Fibroblast of the aortic adventitia (primary cell): ENCODE results near the gene ZCCHC14. TPM values are rescaled to one million over a fixed set of nuclear protein-coding genes. Genes with fewer than 3 reads are reported as not detected.
A peak's percentile ranks its signal among the peaks of the same experiment; 100 is the strongest.

Experiments used
- DNase-seq: peaks from one replicate; pipeline ENCODE4 v3.0.0-alpha.2; 2010; ENCODE audit warnings: low read depth
- H3K4me3 ChIP-seq: 2 replicates; pipeline ENCODE4 v1.5.1; 2011; ENCODE audit warnings: low read depth, mild to moderate bottlenecking, control low read depth, low read length, moderate library complexity
- total RNA-seq: library from RNA; depleted of rRNA; stranded (reverse); fragments of >200 nt; gene quantifications from 2 replicates; pipeline ENCODE4 v1.2.3, GENCODE V29; 2012; ENCODE audit warnings: low replicate concordance
- TF ChIP-seq, protein P1 (sequence below): IDR thresholded peaks from 2 replicates; pipeline ENCODE4 v1.5.1; 2011; ENCODE audit warnings: mild to moderate bottlenecking, low read length, control low read depth, inconsistent platforms; ENCODE audit not compliant: insufficient read depth

Gene ZCCHC14
- total RNA-seq, 1 donor = 24.5 TPM

DNA sequence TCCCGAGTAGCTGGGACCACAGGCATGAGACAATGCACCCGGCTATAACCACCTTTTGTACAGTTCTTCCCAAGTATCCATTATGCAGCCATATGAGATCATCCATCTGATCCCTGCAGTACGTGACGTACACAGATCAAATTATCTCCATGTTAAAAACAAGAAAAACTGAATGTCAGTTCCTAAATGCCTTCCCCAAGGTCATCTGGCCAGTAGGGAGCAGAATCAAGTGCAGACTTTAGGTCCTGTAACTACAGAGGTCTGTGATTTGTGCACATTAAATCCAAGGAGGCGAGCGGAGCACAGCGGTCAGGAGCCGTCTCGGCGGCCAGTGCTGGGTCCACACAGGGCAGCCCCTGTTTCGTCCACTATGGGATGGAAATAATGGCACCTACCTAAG, 23.7 kb downstream of the ZCCHC14 start:
- no peak for DNase-seq
- H3K4me3 ChIP-seq = no peak overlapping the region
- TF ChIP-seq, protein P1, sequence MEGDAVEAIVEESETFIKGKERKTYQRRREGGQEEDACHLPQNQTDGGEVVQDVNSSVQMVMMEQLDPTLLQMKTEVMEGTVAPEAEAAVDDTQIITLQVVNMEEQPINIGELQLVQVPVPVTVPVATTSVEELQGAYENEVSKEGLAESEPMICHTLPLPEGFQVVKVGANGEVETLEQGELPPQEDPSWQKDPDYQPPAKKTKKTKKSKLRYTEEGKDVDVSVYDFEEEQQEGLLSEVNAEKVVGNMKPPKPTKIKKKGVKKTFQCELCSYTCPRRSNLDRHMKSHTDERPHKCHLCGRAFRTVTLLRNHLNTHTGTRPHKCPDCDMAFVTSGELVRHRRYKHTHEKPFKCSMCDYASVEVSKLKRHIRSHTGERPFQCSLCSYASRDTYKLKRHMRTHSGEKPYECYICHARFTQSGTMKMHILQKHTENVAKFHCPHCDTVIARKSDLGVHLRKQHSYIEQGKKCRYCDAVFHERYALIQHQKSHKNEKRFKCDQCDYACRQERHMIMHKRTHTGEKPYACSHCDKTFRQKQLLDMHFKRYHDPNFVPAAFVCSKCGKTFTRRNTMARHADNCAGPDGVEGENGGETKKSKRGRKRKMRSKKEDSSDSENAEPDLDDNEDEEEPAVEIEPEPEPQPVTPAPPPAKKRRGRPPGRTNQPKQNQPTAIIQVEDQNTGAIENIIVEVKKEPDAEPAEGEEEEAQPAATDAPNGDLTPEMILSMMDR = no peak

DNA sequence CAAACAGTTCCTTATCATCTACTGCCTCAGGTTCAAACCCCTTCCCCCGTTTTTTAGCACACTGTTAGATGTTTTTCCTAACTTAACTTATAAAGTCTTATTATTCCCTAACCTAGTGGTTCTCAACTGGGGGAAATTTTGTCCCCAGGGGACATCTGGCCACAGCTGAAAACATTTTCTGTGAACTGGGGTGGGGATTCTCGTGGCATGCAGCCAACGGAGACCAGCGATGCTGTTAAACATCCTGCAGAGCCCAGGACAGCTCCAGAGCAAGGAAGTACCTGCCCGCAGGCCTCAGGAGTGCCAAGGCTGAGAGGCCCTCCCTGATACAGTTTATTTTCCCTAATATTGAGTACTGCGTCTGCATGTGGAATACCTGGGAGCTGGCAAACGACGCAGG, 24.3 kb downstream of the ZCCHC14 start:
- H3K4me3 ChIP-seq = no peak overlapping the region
- TF ChIP-seq, protein P1 = no peak
- no peak for DNase-seq

DNA sequence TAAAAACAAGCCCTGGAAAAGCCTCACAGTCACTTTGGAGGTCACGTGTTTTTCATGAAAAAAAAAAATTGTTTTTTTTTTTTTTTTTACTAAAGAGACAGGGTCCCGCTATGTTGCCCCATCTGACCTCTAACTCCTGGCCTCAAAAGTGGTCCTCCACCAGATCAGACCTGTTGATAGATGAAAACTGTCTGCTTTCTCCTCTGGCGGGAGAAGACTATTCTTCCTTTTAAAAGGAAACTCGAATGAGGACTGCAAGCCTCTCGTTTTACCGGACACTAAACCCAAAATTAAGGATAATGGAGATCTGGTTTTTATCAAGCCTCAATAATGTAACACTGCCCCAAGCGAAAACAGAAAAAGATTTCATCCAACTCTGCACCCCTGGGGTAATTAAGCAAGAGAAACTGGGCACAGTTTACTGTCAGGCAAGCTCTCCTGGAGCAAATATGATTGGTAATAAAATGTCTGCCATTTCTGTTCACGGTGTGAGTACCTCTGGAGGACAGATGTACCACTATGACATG, 25.8 kb downstream of the ZCCHC14 start:
- DNase-seq = no peak
- TF ChIP-seq, protein P1 = no peak
- H3K4me3 ChIP-seq = no peak overlapping the region

DNA sequence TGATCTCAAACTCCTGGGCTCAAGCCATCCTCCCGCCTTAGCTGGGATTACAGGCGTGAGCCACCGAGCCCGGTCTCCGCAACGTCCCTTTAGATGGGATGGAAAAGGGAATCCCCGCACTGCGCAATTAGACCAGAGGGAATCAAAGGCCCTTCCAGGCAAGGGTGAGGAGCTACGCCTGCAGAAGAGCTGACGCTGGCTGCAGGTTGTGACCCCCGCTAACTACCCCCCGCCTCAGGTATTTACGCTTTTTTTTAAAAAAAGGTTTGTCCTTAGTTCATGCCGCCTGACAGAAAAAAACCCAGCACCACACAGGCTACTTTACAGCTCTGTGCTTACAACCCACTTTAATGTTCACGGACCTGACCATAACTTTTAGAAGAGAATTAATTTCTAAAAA, 26.9 kb downstream of the ZCCHC14 start:
- TF ChIP-seq, protein P1 = no peak
- no peak for DNase-seq
- H3K4me3 ChIP-seq = peak overlapping the region; percentile 5

DNA sequence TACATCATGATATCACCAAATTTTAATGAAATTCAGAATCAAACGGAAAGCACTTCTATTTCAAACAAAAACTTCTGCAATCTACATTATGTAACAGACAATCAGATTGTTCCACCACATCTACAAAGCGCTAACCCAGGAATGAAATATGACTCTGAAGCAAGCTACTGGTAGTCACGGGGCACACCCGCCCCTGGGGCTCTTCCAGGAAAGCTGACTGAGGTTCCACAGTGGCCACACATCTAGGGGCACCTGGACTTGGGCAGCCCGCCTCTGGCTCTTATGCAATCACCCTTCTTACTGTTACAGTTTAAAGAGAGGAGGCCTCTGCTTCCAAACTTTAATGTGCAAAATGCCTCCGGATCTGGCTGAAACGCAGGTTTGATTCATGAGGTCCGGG, 27.5 kb downstream of the ZCCHC14 start:
- DNase-seq = peak; percentile 93
- TF ChIP-seq, protein P1 = no peak
- H3K4me3 ChIP-seq = peak overlapping the region; percentile 14

DNA sequence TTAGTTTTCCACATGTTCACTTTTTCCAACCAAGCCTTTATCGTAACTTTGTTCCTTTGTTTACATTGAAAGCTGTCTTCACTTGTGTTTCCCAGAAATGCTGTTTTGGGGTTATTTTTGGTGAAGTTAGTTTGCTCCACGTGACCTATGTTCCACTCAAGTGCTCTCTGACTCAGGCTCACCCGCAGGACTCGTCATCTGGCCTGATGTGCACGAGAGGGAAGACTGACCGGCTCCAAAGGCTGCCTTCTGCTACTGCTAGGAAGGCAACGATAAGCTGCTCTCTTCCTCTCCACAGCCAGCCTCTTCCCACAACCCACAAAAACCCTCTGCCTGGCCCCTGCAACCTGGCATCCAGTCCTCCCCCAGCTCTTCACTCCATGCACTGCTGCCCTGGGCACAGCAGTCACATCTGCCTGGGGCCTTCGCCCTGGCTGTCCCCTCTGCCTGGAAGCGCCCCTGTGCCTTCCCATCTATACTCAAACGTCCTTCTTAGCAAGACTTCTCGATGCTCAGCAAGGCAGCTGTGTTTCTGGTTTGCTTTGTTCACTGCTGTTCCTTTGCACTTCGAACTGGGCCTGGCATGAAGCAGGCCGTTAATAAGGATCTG, 28.0 kb downstream of the ZCCHC14 start:
- H3K4me3 ChIP-seq = peak overlapping the region; percentile 49
- TF ChIP-seq, protein P1 = no peak
- peak; percentile 98 for DNase-seq
